Lung (tissue), 12 donors: ENCODE measurements around the gene KANSL3. TPM values are rescaled to one million over a fixed set of nuclear protein-coding genes. Genes with fewer than 3 reads are reported as not detected.
"Not testable (repeated sequence)": the region's sequence is repeated elsewhere in the genome, so short reads cannot be mapped to it uniquely, and the experiment has no call there.

ENCODE experiments used
- ATAC-seq: fragments of 200-7000 bp; cut with Tn5 transposase; one replicate; pipeline ENCODE4 v1.9.1; 2020; ENCODE audit warnings: moderate number of reproducible peaks; ENCODE audit not compliant: insufficient read depth, low FRiP score
- DNase-seq, 3 donors: peaks; one replicate each; pipeline ENCODE4 v3.0.0-alpha.2; 2013 to 2017
- H3K27ac ChIP-seq, 2 donors: one replicate each; pipeline ENCODE4 v1.5.1; 2013; ENCODE audit warnings: mild to moderate bottlenecking in 2 of 2, moderate library complexity in 2 of 2, control low read depth in 1 of 2, inconsistent platforms in 1 of 2, low read depth in 1 of 2, low read length in 1 of 2
- H3K27me3 ChIP-seq, 3 donors: one replicate each; pipeline ENCODE4 v1.5.1; 2013; ENCODE audit warnings: low read length in 2 of 3; ENCODE audit not compliant: control insufficient read depth in 3 of 3, insufficient read depth in 3 of 3
- H3K36me3 ChIP-seq, 4 donors: one replicate each; pipeline ENCODE4 v1.5.1; 2013; ENCODE audit warnings: low read length in 4 of 4, mild to moderate bottlenecking in 1 of 4, moderate library complexity in 1 of 4; ENCODE audit not compliant: control insufficient read depth in 4 of 4, insufficient read depth in 4 of 4
- H3K4me1 ChIP-seq, 5 donors: one replicate each; pipeline ENCODE4 v1.5.1; 2013; ENCODE audit warnings: low read length in 5 of 5, mild to moderate bottlenecking in 2 of 5, moderate library complexity in 1 of 5; ENCODE audit not compliant: control insufficient read depth in 5 of 5, insufficient read depth in 5 of 5
- H3K4me3 ChIP-seq: one replicate; pipeline ENCODE4 v1.5.1; 2013; ENCODE audit warnings: mild to moderate bottlenecking, control low read depth, moderate library complexity
- H3K9ac ChIP-seq, 2 donors: one replicate each; pipeline ENCODE4 v1.5.1; 2013; ENCODE audit warnings: low read length in 2 of 2, control low read depth in 1 of 2; ENCODE audit not compliant: insufficient read depth in 1 of 2
- H3K9me3 ChIP-seq, 4 donors: one replicate each; pipeline ENCODE4 v1.5.1; 2013; ENCODE audit warnings: low read length in 3 of 4, mild to moderate bottlenecking in 1 of 4, moderate library complexity in 1 of 4; ENCODE audit not compliant: control insufficient read depth in 4 of 4, insufficient read depth in 3 of 4
- WGBS, 2 donors: extraction: QIAGEN DNeasy Blood & Tissue Kit; methylation state at CpG; one replicate each; pipeline ENCODE4 v1.1.7; 2013; 5-methylcytosine and 5-hydroxymethylcytosine counted together
- polyA plus RNA-seq, 2 donors: library from polyadenylated mRNA; stranded (reverse); fragments of 200-250 nt; gene quantifications; one replicate each; pipeline ENCODE4 v1.2.1, GENCODE V29; 2013
- total RNA-seq, 2 donors: library from RNA; depleted of rRNA in 1 of 2; stranded (reverse); fragments of >200 nt in 1 of 2; gene quantifications; one replicate each; pipeline ENCODE4 v1.2.1, GENCODE V29; 2014 to 2021
- TF ChIP-seq, protein P1 (sequence below): IDR thresholded peaks from 2 replicates; pipeline ENCODE4 v1.5.1; 2012; ENCODE audit warnings: mild to moderate bottlenecking; ENCODE audit errors: control extremely low read depth, extremely low read depth
- donor health status: control.
- donor health status: control.
- donor health status: Bipolar disorder and iron deficiency.
- donor health status: healthy.
- donor health status: DM: yes; HTN: yes; CAD: no.

The KANSL3 gene
- total and polyA plus RNA-seq, 4 donors: 16.7 to 91.4 (median 33.6) TPM

GRCh38 chr2:96661324-96661723 is 23.2 kb upstream of the KANSL3 start:
- Histone ChIP-seq H3K4me3 (no peak overlapping the region), H3K4me1 (peaks cover 0 to 4% (median 0%) of the 10 kb centered on the region in 5 donors), H3K9me3 (peaks cover 0 to 2% (median 0%) of the 10 kb centered on the region in 4 donors), H3K36me3 (no peaks in the 10 kb centered on the region), H3K27me3 (no peaks in the 10 kb centered on the region), H3K27ac (no peak overlapping the region), H3K9ac (no peak overlapping the region)
- DNase-seq: no peak
- TF ChIP-seq, protein P1, sequence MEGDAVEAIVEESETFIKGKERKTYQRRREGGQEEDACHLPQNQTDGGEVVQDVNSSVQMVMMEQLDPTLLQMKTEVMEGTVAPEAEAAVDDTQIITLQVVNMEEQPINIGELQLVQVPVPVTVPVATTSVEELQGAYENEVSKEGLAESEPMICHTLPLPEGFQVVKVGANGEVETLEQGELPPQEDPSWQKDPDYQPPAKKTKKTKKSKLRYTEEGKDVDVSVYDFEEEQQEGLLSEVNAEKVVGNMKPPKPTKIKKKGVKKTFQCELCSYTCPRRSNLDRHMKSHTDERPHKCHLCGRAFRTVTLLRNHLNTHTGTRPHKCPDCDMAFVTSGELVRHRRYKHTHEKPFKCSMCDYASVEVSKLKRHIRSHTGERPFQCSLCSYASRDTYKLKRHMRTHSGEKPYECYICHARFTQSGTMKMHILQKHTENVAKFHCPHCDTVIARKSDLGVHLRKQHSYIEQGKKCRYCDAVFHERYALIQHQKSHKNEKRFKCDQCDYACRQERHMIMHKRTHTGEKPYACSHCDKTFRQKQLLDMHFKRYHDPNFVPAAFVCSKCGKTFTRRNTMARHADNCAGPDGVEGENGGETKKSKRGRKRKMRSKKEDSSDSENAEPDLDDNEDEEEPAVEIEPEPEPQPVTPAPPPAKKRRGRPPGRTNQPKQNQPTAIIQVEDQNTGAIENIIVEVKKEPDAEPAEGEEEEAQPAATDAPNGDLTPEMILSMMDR: no peak
- ATAC-seq: no peak
- 96 to 97% methylated on average over 6 of the region's 6 CpGs for WGBS, 2 donors

GRCh38 chr2:96656540-96656939 is 18.4 kb upstream of the KANSL3 start:
- Histone ChIP-seq H3K27ac (no peak overlapping the region), H3K9me3 (no peaks in the 10 kb centered on the region), H3K36me3 (no peaks in the 10 kb centered on the region), H3K9ac (no peak overlapping the region), H3K4me1 (no peaks in the 10 kb centered on the region), H3K27me3 (no peaks in the 10 kb centered on the region), H3K4me3 (no peak overlapping the region)
- no peak for DNase-seq
- no peak for ATAC-seq
- TF ChIP-seq, protein P1: no peak

DNA sequence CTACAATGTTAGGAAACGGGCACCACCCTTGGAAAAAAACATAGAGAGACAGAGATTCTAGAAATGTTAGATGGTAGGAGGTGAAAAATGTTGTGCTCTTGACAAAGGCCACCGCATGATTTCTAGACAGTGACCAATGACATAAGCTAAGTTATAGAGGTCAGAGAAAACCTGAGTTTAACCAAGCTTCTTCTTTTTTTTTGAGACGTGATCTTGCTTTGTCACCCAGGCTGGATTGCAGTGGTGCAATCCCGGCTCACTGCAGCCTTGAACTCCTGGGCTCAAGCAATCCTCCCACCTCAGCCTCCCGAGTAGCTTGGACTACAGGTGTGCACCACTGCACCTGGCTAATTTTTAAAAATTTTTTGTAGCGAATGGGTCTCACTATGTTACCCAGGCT is 17.4 kb upstream of the KANSL3 start:
- Histone ChIP-seq H3K27ac (no peak overlapping the region), H3K4me3 (no peak overlapping the region), H3K27me3 (no peaks in the 10 kb centered on the region), H3K4me1 (no peaks in the 10 kb centered on the region), H3K9ac (no peak overlapping the region), H3K9me3 (no peaks in the 10 kb centered on the region), H3K36me3 (no peaks in the 10 kb centered on the region)
- 66 to 70% methylated on average over 6 of the region's 6 CpGs for WGBS, 2 donors
- DNase-seq (no peak), ATAC-seq (no peak)
- TF ChIP-seq, protein P1: no peak

GRCh38 chr2:96654791-96655190 is 16.7 kb upstream of the KANSL3 start:
- WGBS, 2 donors: 84 to 91% methylated on average over 7 of the region's 7 CpGs
- not testable (repeated sequence) for H3K9ac ChIP-seq, H3K4me1 ChIP-seq, ATAC-seq, H3K27ac ChIP-seq, H3K36me3 ChIP-seq, H3K9me3 ChIP-seq, DNase-seq, H3K4me3 ChIP-seq, H3K27me3 ChIP-seq
